ENCODE data around the gene MACROD1. TPM values are rescaled to one million over a fixed set of nuclear protein-coding genes. Genes with fewer than 3 reads are reported as not detected.

MACROD1 gene
- total and polyA plus RNA-seq, 9 of the 15 experiments (the other 6 are each of a cell fraction or from before 2014, with no cell fraction given): 1.1 to 60.0 (median 26.4) TPM

DNA sequence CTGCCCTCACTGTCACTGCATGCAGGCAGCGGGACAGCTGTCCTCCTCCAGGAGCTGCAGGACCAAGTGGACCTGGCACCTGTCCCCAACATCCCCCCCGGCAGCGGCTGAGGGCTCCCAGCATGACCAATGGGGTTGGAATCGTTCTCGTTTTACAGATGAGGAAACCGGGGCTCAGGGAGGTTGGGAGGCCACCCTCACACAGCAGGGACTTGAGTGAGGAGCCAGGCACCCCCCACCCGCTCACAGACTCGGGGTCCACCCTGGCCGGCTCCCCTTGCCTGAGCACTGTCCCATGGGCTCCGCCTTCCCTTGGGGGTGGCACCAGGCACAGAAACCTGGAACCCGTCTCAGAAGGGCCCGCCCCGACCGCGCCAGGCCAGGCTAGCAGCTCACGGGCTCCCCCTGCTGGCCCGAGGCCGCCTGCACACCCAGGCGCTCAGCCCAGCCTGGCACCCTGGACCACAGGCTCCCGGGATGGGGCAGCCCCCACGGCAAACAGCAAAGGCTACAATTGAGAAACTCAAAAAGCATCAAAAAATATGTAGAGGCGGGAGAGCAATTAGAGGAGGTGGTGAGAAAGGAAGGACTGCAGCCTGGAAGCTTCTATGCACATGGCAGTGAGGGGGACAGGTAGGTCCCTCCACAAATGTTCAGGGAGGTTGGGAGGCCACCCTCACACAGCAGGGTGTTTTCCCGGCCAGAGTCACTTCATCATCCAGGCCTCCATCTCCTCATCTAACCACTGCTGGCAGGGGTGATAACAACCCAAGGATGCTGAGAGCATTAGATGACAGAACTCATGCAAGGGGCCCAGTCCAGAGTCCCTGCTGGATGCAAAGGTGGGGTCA is 12.8 kb downstream of the MACROD1 start (continued):
- TF ChIP-seq, protein P1, sequence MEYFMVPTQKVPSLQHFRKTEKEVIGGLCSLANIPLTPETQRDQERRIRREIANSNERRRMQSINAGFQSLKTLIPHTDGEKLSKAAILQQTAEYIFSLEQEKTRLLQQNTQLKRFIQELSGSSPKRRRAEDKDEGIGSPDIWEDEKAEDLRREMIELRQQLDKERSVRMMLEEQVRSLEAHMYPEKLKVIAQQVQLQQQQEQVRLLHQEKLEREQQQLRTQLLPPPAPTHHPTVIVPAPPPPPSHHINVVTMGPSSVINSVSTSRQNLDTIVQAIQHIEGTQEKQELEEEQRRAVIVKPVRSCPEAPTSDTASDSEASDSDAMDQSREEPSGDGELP (CRISPR knock-in tag; IDR thresholded peaks at IDR 0.05; ENCODE audit: borderline replicate concordance): peak; percentile 41; the same call in 1 of the 2 replicates
- TF ChIP-seq, protein P2, sequence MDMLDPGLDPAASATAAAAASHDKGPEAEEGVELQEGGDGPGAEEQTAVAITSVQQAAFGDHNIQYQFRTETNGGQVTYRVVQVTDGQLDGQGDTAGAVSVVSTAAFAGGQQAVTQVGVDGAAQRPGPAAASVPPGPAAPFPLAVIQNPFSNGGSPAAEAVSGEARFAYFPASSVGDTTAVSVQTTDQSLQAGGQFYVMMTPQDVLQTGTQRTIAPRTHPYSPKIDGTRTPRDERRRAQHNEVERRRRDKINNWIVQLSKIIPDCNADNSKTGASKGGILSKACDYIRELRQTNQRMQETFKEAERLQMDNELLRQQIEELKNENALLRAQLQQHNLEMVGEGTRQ (CRISPR knock-in tag; IDR thresholded peaks at IDR 0.05): no peak
- peak in 1 of 2 experiments; percentile 23; a peak in 1 of 4 replicates for TF ChIP-seq TEAD1 (CRISPR knock-in tag; IDR thresholded peaks at IDR 0.05)
- TF ChIP-seq MBD2 (IDR thresholded peaks at IDR 0.05; ENCODE audit: borderline replicate concordance, low read depth): 0 out of 2 replicates have a peak, but pooled peaks have one; percentile 19
- TF ChIP-seq CREB1 (IDR thresholded peaks at IDR 0.05): 0 out of 2 replicates have a peak, but pooled peaks have one; percentile 14
- TF ChIP-seq CREB1 (CRISPR knock-in tag; IDR thresholded peaks at IDR 0.05): no peak
- TF ChIP-seq NEUROD1 (IDR thresholded peaks at IDR 0.05; ENCODE audit: borderline replicate concordance, low read depth, low read length, partially characterized antibody): no peak
- TF ChIP-seq XRCC5 (IDR thresholded peaks at IDR 0.05; ENCODE audit: low read depth, low read length): peak; percentile 86; the same call in 1 of the 2 replicates
- TF ChIP-seq HNRNPL (IDR thresholded peaks at IDR 0.05; ENCODE audit: low read depth, low read length): 0 out of 2 replicates have a peak, but pooled peaks have one; percentile 44
- peak; percentile 72; the same call in 1 of the 2 replicates for TF ChIP-seq RB1 (IDR thresholded peaks at IDR 0.05; ENCODE audit: low read depth)
- TF ChIP-seq, protein P3, sequence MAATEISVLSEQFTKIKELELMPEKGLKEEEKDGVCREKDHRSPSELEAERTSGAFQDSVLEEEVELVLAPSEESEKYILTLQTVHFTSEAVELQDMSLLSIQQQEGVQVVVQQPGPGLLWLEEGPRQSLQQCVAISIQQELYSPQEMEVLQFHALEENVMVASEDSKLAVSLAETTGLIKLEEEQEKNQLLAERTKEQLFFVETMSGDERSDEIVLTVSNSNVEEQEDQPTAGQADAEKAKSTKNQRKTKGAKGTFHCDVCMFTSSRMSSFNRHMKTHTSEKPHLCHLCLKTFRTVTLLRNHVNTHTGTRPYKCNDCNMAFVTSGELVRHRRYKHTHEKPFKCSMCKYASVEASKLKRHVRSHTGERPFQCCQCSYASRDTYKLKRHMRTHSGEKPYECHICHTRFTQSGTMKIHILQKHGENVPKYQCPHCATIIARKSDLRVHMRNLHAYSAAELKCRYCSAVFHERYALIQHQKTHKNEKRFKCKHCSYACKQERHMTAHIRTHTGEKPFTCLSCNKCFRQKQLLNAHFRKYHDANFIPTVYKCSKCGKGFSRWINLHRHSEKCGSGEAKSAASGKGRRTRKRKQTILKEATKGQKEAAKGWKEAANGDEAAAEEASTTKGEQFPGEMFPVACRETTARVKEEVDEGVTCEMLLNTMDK (IDR thresholded peaks at IDR 0.05; ENCODE audit: borderline replicate concordance, insufficient read depth, low read depth, low read length, poor library complexity, severe bottlenecking): peak; percentile 83
- TF ChIP-seq HCFC1 (IDR thresholded peaks at IDR 0.05; ENCODE audit: low read depth, low read length): 0 out of 2 replicates have a peak, but pooled peaks have one; percentile 32
- TF ChIP-seq, protein P4, sequence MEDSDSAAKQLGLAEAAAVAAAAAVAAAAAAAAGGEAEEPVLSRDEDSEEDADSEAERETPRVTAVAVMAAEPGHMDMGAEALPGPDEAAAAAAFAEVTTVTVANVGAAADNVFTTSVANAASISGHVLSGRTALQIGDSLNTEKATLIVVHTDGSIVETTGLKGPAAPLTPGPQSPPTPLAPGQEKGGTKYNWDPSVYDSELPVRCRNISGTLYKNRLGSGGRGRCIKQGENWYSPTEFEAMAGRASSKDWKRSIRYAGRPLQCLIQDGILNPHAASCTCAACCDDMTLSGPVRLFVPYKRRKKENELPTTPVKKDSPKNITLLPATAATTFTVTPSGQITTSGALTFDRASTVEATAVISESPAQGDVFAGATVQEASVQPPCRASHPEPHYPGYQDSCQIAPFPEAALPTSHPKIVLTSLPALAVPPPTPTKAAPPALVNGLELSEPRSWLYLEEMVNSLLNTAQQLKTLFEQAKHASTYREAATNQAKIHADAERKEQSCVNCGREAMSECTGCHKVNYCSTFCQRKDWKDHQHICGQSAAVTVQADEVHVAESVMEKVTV (CRISPR knock-in tag; IDR thresholded peaks at IDR 0.05): peak; percentile 42; the same call in 1 of the 2 replicates
- 0 out of 2 replicates have a peak, but pooled peaks have one; percentile 13 for TF ChIP-seq BHLHE40 (IDR thresholded peaks at IDR 0.05; ENCODE audit: low read length)
- 0 out of 2 replicates have a peak, but pooled peaks have one; percentile 31 for TF ChIP-seq ZBTB17 (CRISPR knock-in tag; IDR thresholded peaks at IDR 0.05)
- TF ChIP-seq ARID1B (IDR thresholded peaks at IDR 0.05): no peak
- TF ChIP-seq, protein P5, sequence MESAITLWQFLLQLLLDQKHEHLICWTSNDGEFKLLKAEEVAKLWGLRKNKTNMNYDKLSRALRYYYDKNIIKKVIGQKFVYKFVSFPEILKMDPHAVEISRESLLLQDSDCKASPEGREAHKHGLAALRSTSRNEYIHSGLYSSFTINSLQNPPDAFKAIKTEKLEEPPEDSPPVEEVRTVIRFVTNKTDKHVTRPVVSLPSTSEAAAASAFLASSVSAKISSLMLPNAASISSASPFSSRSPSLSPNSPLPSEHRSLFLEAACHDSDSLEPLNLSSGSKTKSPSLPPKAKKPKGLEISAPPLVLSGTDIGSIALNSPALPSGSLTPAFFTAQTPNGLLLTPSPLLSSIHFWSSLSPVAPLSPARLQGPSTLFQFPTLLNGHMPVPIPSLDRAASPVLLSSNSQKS (CRISPR knock-in tag; IDR thresholded peaks at IDR 0.05): no peak
- TF ChIP-seq PCBP1 (IDR thresholded peaks at IDR 0.05; ENCODE audit: low read depth, low read length, poor library complexity, severe bottlenecking): no peak
- TF ChIP-seq DACH1 (IDR thresholded peaks at IDR 0.05; ENCODE audit: partially characterized antibody): peak; percentile 45
- TF ChIP-seq NONO (IDR thresholded peaks at IDR 0.05; ENCODE audit: low read depth in 2 of 2, low read length in 1 of 2): 0 out of 4 replicates have a peak, but pooled peaks of 1 of the 2 experiments have one; percentile 7
